D721Med (cell line): ENCODE measurements around the gene RFT1.

ENCODE experiments used
- DNase-seq: peaks from one replicate; pipeline ENCODE4 v3.0.0; 2011; ENCODE audit warnings: low spot score; ENCODE audit not compliant: insufficient read length
- FAIRE-seq: peaks from 2 replicates; lab custom pipeline; 2011; peaks lifted over from hg19 to GRCh38; lab: Jason Lieb, UNC
- TF ChIP-seq, protein P1 (sequence below): IDR thresholded peaks from 2 replicates; pipeline ENCODE4 v1.5.1; 2012; ENCODE audit warnings: mild to moderate bottlenecking, control low read depth; ENCODE audit not compliant: insufficient read depth; ENCODE audit errors: missing control alignments

Gene RFT1

DNA sequence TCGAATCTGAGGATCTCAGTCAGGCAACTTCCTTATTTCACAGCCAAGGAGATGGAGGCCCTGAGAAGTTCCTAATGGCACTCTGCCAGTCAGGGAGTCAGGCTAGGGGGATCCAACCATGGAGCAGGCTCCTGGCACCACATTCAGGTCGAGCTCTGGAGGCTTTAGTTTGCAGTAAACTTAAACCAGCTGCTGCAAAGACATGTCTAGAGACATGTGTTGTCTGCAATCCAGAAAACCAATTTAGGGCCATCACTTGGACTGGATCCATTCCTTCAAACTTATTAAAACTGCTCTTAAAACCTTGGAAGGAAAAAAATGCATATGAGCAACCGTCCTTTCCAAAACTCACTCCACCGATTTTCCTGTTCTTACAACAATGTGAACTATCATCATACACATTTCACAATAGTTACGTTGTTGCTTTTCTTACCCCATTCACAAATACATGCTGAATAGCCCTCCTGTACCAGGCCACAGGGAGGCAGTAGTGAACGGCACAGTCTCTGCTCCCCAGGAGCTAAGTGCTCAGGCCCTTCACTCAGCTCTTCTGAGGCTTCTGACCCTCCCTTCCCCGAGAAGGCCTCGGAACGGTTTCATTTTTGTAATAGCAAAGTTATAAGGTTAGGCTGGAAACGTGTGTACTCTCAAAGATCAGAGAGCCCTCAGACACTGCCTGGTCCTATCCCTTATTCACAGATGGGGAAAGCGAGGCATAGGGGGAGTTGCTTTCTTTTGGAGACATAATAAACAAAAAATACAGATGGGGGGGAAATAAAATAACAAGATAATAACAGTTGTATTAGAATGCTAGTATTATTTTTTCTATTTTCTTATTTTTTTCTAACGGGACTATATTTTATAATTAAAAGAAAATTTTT, 20.1 kb downstream of the RFT1 start:
- TF ChIP-seq, protein P1, sequence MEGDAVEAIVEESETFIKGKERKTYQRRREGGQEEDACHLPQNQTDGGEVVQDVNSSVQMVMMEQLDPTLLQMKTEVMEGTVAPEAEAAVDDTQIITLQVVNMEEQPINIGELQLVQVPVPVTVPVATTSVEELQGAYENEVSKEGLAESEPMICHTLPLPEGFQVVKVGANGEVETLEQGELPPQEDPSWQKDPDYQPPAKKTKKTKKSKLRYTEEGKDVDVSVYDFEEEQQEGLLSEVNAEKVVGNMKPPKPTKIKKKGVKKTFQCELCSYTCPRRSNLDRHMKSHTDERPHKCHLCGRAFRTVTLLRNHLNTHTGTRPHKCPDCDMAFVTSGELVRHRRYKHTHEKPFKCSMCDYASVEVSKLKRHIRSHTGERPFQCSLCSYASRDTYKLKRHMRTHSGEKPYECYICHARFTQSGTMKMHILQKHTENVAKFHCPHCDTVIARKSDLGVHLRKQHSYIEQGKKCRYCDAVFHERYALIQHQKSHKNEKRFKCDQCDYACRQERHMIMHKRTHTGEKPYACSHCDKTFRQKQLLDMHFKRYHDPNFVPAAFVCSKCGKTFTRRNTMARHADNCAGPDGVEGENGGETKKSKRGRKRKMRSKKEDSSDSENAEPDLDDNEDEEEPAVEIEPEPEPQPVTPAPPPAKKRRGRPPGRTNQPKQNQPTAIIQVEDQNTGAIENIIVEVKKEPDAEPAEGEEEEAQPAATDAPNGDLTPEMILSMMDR = peak; percentile 27
- no peak for DNase-seq
- no peak for FAIRE-seq

DNA sequence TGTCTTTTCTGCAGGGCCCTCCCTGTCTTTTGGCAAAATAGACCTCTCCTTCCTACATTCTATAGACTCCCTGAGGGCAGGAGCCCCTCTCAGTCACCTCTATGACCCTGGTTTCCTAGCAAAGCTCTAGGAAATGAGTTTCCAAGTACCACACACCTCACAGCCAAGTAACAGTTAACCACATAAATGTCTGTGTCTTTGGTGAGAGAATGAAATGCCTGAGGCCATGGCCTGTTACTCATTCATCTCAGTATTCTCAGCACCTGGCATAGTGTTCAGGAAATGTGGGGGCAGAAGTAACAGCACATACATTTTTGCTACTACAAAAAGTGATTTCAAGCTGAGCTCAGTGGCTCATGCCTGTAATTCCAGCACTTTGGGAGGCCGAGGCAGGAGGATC, 21.0 kb downstream of the RFT1 start:
- FAIRE-seq (no peak), DNase-seq (no peak)
- TF ChIP-seq, protein P1 = no peak

DNA sequence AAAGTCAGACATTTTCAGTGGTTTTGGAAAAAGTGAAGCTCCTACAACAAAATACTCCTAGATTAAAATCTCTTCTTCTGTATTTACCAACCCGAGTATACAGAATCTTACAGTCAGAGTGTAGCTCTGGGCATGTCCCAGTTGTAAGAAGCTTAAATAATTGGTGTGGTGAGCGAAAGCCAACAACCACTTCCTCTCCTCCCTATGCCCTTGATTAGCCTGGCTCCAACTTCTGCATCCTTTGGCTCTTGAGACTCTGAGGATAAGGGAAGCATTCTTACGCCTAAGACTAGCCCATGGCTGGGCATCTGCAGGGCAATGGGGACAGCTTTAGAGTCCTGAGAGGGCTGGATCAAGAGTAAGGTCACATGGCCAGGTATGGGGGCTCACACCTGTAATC, 25.5 kb downstream of the RFT1 start:
- no peak for FAIRE-seq
- no peak for DNase-seq
- TF ChIP-seq, protein P1 = no peak

DNA sequence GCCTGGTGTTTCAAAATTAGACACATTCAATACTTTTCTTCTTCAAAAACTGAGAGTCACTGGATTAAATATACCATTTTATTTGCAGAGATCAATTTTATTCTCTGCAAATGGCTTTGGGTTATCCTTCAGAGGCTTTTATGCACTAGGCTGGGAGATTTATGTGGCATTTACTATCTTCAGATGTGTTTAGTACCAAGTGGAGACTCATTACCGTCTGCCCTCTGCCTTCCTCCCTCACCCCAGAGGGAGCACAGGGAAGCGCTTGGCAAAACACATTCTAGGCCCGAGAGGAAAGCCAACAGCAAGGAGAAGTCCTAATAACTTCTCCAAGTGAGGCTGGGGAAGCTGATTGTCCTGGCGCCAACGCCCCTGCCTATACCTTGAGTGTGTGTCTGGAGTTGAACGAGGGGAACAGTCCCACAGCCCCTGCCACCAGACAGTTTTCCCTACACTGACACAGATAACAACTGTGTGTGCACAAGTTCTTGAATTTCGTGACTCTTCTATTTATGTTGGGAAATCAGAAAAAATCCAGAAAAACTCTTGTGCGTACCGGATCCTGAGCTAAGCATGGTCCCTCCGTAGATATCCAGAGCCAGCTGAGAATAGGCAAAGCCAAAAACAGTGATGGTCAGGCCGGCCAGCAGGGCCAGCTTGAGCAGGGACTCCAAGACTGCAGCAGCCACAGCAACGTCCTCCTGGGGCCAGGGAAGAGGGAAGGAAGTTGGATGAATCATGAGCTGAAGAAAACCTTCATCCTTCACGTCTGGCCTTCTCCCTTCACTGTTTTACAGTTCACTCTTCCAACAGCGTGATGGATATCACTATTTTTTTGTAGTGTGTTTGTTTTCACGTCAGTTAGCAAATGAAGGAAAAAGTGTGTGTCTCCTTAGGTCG, 26.6 kb downstream of the RFT1 start:
- FAIRE-seq (no peak), DNase-seq (no peak)
- TF ChIP-seq, protein P1 = no peak

DNA sequence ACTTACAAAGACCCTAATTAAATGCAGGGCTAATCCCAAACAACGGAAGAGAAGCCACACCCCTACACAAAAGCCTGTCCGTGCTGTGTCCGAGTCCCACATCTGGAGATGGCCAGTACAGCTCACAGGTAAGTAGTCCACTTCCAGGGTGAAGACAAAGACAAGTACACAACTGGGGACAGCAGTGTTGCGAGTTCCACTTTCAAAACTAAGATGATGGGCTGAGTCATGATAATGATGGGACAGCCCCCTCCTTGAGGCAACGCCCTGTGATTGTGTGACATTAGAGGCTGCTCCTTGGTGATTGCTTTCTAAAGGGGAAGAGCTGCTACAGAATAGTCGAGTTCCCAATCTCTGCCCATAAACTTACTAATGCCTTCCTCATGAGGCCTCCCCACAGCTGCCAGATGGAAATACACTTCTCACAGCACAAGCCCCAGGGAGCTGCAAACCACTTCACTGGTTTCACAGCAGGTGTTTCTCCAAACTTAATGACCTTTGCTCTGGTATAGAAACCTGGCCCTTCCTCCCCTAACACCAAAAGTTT, 27.6 kb downstream of the RFT1 start:
- FAIRE-seq (no peak), DNase-seq (no peak)
- TF ChIP-seq, protein P1 = no peak

DNA sequence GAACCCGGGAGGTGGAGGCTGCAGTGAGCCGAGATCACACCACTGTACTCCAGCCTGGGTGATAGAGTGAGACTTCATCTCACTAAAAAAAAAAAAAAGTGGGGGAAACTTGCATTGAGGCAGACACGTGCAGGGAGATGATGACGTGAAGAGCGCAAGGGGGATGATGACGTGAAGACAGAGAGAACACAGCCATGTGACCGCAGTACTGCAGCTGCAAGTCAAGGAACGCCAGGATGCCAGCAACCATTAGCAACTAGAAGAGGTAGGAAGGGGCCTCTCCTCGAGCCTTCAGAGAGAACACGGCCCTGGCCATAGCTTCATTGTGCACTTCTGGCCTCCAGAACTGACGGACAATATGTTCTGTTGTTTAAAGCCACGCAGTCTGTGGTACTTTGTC, 28.3 kb downstream of the RFT1 start:
- DNase-seq (no peak), FAIRE-seq (no peak)
- TF ChIP-seq, protein P1 = no peak
